ENCODE results near the gene MZB1. TPM values are rescaled to one million over a fixed set of nuclear protein-coding genes. Genes with fewer than 3 reads are reported as not detected.
"Not testable (repeated sequence)": the region's sequence is repeated elsewhere in the genome, so short reads cannot be mapped to it uniquely, and the experiment has no call there.

The MZB1 gene
- total RNA-seq, 2 experiments from 2014 or later, result 51.7 to 61.1 TPM

- Mint-ChIP-seq H3K27ac (peak overlapping the region; percentile 89), H3K9me3 (ENCODE audit: low read depth) (no peaks in the 10 kb centered on the region), H3K36me3 (peaks cover 13% of the 10 kb centered on the region), H3K4me1 (peaks cover 70% of the 10 kb centered on the region), H3K4me3 (no peak overlapping the region), H3K27me3 (no peaks in the 10 kb centered on the region)
- ATAC-seq, result no peak
- DNase-seq, result no peak
- CTCF ChIA-PET, result interaction anchor here (0.7 to 11.8 kb wide), 7 partner anchors 10 to 219 kb away, joined by 3 to 423 read pairs (median 4); partner anchors contain the start of gene SPATA24
Measured at GRCh38 chr5:139417214-139417613, 27.5 kb upstream of the MZB1 start.

- peaks cover 13% of the 10 kb centered on the region for H3K36me3 Mint-ChIP-seq
- no peak for DNase-seq
- peak overlapping the region; percentile 89 for H3K27ac Mint-ChIP-seq
- no peaks in the 10 kb centered on the region for H3K27me3 Mint-ChIP-seq
- no peak for ATAC-seq
- H3K4me1 Mint-ChIP-seq, result peaks cover 69% of the 10 kb centered on the region
- no peak overlapping the region for H3K4me3 Mint-ChIP-seq
- no peaks in the 10 kb centered on the region for H3K9me3 Mint-ChIP-seq (ENCODE audit: low read depth)
- CTCF ChIA-PET, result interaction anchor here (1.2 to 11.8 kb wide), 3 partner anchors 14 to 101 kb away, joined by 7 to 423 read pairs (median 23); partner anchors contain the start of gene SPATA24
Measured at GRCh38 chr5:139416651-139417050, 26.9 kb upstream of the MZB1 start.

GRCh38 chr5:139415869-139416268 lies 26.2 kb upstream of the MZB1 start:
- peak; percentile 38 for ATAC-seq
- DNase-seq, result no peak
- H3K4me1 Mint-ChIP-seq, result peaks cover 68% of the 10 kb centered on the region
- no peaks in the 10 kb centered on the region for H3K27me3 Mint-ChIP-seq
- no peaks in the 10 kb centered on the region for H3K9me3 Mint-ChIP-seq (ENCODE audit: low read depth)
- peaks cover 17% of the 10 kb centered on the region for H3K36me3 Mint-ChIP-seq
- peak overlapping the region; percentile 89 for H3K27ac Mint-ChIP-seq
- CTCF ChIA-PET, result interaction anchor here (0.6 to 11.8 kb wide), 6 partner anchors 14 to 101 kb away, joined by 4 to 423 read pairs (median 6); partner anchors contain the start of genes DNAJC18 and SPATA24
- peak overlapping the region; percentile 12 for H3K4me3 Mint-ChIP-seq

- H3K36me3 Mint-ChIP-seq, result peaks cover 17% of the 10 kb centered on the region
- H3K4me3 Mint-ChIP-seq, result peak overlapping the region; percentile 12
- H3K4me1 Mint-ChIP-seq, result peaks cover 64% of the 10 kb centered on the region
- DNase-seq, result peak; percentile 66
- ATAC-seq, result peak; percentile 79
- H3K27me3 Mint-ChIP-seq, result no peaks in the 10 kb centered on the region
- CTCF ChIA-PET, result interaction anchor here (0.6 to 11.8 kb wide), 7 partner anchors 13 to 102 kb away, joined by 3 to 423 read pairs (median 6); partner anchors contain the start of genes DNAJC18 and SPATA24
- no peaks in the 10 kb centered on the region for H3K9me3 Mint-ChIP-seq (ENCODE audit: low read depth)
- peak overlapping the region; percentile 89 for H3K27ac Mint-ChIP-seq
Measured at GRCh38 chr5:139415221-139415861, 25.6 kb upstream of the MZB1 start.

GRCh38 chr5:139414581-139415130 lies 24.9 kb upstream of the MZB1 start:
- Mint-ChIP-seq H3K36me3 (peaks cover 17% of the 10 kb centered on the region), H3K4me1 (peaks cover 61% of the 10 kb centered on the region), H3K9me3 (ENCODE audit: low read depth) (no peaks in the 10 kb centered on the region), H3K27ac (peak overlapping the region; percentile 89), H3K27me3 (no peaks in the 10 kb centered on the region), H3K4me3 (peak overlapping the region; percentile 24)
- DNase-seq, result no peak
- ATAC-seq, result no peak
- CTCF ChIA-PET, result interaction anchor here (0.6 to 3.5 kb wide), 9 partner anchors 8 to 219 kb away, joined by 3 to 23 read pairs (median 4); partner anchors contain the start of genes DNAJC18 and SPATA24

- no peak for ATAC-seq
- H3K36me3 Mint-ChIP-seq, result peaks cover 17% of the 10 kb centered on the region
- H3K27me3 Mint-ChIP-seq, result no peaks in the 10 kb centered on the region
- H3K4me3 Mint-ChIP-seq, result peak overlapping the region; percentile 24
- H3K9me3 Mint-ChIP-seq (ENCODE audit: low read depth), result no peaks in the 10 kb centered on the region
- H3K27ac Mint-ChIP-seq, result peak overlapping the region; percentile 89
- no peak for DNase-seq
- peaks cover 63% of the 10 kb centered on the region for H3K4me1 Mint-ChIP-seq
- CTCF ChIA-PET, result interaction anchor here (0.6 to 3.5 kb wide), 7 partner anchors 8 to 220 kb away, joined by 3 to 23 read pairs (median 4); partner anchors contain the start of gene SPATA24
Measured at GRCh38 chr5:139413963-139414362, 24.2 kb upstream of the MZB1 start.

GRCh38 chr5:139413153-139413552 lies 23.4 kb upstream of the MZB1 start:
- Mint-ChIP-seq H3K9me3 (ENCODE audit: low read depth) (no peaks in the 10 kb centered on the region), H3K4me1 (peaks cover 55% of the 10 kb centered on the region), H3K27me3 (no peaks in the 10 kb centered on the region), H3K27ac (no peak overlapping the region), H3K36me3 (peaks cover 12% of the 10 kb centered on the region), H3K4me3 (no peak overlapping the region)
- DNase-seq (no peak), ATAC-seq (no peak)
- CTCF ChIA-PET, result interaction anchor here (1.4 kb wide), 1 partner anchor 9 kb away, joined by 3 read pairs; no protein-coding TSS in a partner anchor

- no peak for ATAC-seq
- no peak for DNase-seq
- peaks cover 12% of the 10 kb centered on the region for H3K36me3 Mint-ChIP-seq
- no peaks in the 10 kb centered on the region for H3K27me3 Mint-ChIP-seq
- CTCF ChIA-PET, result interaction anchor here (1.2 to 3.9 kb wide), 6 partner anchors 8 to 102 kb away, joined by 3 to 15 read pairs (median 6); no protein-coding TSS in a partner anchor
- H3K4me3 Mint-ChIP-seq, result no peak overlapping the region
- no peak overlapping the region for H3K27ac Mint-ChIP-seq
- H3K4me1 Mint-ChIP-seq, result peaks cover 49% of the 10 kb centered on the region
- no peaks in the 10 kb centered on the region for H3K9me3 Mint-ChIP-seq (ENCODE audit: low read depth)
Measured at GRCh38 chr5:139410993-139411828, 21.5 kb upstream of the MZB1 start.

GRCh38 chr5:139410121-139410992 lies 20.6 kb upstream of the MZB1 start:
- H3K27me3 Mint-ChIP-seq, result no peaks in the 10 kb centered on the region
- no peak for DNase-seq
- peaks cover 40% of the 10 kb centered on the region for H3K4me1 Mint-ChIP-seq
- no peak overlapping the region for H3K27ac Mint-ChIP-seq
- ATAC-seq, result no peak
- CTCF ChIA-PET, result interaction anchor here (0.7 to 3.9 kb wide), 8 partner anchors 8 to 104 kb away, joined by 3 to 15 read pairs (median 4); no protein-coding TSS in a partner anchor
- H3K36me3 Mint-ChIP-seq, result peaks cover 12% of the 10 kb centered on the region
- H3K4me3 Mint-ChIP-seq, result no peak overlapping the region
- H3K9me3 Mint-ChIP-seq (ENCODE audit: low read depth), result no peaks in the 10 kb centered on the region

- H3K27me3 Mint-ChIP-seq; H3K9me3 Mint-ChIP-seq (ENCODE audit: low read depth); H3K4me3 Mint-ChIP-seq; H3K27ac Mint-ChIP-seq; ATAC-seq; DNase-seq: not testable (repeated sequence)
- H3K36me3 Mint-ChIP-seq, result peaks cover 12% of the 10 kb centered on the region
- H3K4me1 Mint-ChIP-seq, result peaks cover 38% of the 10 kb centered on the region
- CTCF ChIA-PET, result interaction anchor here (0.5 to 3.9 kb wide), 4 partner anchors 11 to 133 kb away, joined by 3 to 15 read pairs (median 3); no protein-coding TSS in a partner anchor
Measured at GRCh38 chr5:139409116-139409515, 19.4 kb upstream of the MZB1 start.

GRCh38 chr5:139408191-139408590 lies 18.5 kb upstream of the MZB1 start:
- Mint-ChIP-seq H3K36me3 (peaks cover 5% of the 10 kb centered on the region), H3K27ac (no peak overlapping the region), H3K4me3 (no peak overlapping the region), H3K4me1 (peaks cover 34% of the 10 kb centered on the region), H3K27me3 (no peaks in the 10 kb centered on the region), H3K9me3 (ENCODE audit: low read depth) (no peaks in the 10 kb centered on the region)
- DNase-seq, result no peak
- no peak for ATAC-seq
- CTCF ChIA-PET, result interaction anchor here (0.9 to 3.9 kb wide), 4 partner anchors 12 to 132 kb away, joined by 3 to 15 read pairs (median 12); no protein-coding TSS in a partner anchor

- CTCF ChIA-PET, result interaction anchor here (1.1 to 3.7 kb wide), 4 partner anchors 15 to 106 kb away, joined by 3 to 13 read pairs (median 8); partner anchors contain the start of gene PAIP2
- Mint-ChIP-seq H3K4me3 (no peak overlapping the region), H3K9me3 (ENCODE audit: low read depth) (no peaks in the 10 kb centered on the region), H3K36me3 (peaks cover 5% of the 10 kb centered on the region), H3K27ac (peak overlapping the region; percentile 39), H3K27me3 (no peaks in the 10 kb centered on the region), H3K4me1 (peaks cover 34% of the 10 kb centered on the region)
- DNase-seq (no peak), ATAC-seq (no peak)
Measured at GRCh38 chr5:139407517-139407916, 17.8 kb upstream of the MZB1 start.

Data from activated CD8-positive, alpha-beta memory T cell treated with anti-CD3 and anti-CD28 coated beads, Interleukin-2, amount 10 ng/mL, durations not matched to agents 7 days and 5 days (primary cell).